GM18526 (cell line): ENCODE data around the gene CD74.

Experiments
- POLR2A ChIP-seq: IDR thresholded peaks from 3 replicates; pipeline ENCODE4 v1.6.1; 2011; ENCODE audit not compliant: insufficient read length; ENCODE audit errors: extremely low read depth

Gene CD74

DNA sequence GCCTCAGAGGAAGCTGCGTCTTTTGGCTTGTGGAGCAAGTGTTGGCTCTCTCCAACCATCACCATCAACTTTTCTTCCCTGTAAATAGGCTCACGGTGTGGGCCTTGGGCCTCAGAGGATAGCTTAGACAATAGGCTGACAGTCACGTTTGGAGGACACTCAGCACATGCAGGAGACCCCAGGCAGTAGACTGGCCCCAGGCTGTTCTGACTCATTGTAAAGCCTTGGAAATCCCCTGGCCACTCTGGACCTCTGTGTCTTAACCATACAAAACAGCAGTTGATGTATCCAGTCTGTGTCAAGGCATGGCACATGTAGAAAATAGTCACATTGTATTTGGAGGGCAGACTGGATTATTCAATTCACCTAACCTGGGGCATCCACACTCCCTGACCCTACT, 18.6 kb downstream of the CD74 start:
- no peak for TF ChIP-seq POLR2A

DNA sequence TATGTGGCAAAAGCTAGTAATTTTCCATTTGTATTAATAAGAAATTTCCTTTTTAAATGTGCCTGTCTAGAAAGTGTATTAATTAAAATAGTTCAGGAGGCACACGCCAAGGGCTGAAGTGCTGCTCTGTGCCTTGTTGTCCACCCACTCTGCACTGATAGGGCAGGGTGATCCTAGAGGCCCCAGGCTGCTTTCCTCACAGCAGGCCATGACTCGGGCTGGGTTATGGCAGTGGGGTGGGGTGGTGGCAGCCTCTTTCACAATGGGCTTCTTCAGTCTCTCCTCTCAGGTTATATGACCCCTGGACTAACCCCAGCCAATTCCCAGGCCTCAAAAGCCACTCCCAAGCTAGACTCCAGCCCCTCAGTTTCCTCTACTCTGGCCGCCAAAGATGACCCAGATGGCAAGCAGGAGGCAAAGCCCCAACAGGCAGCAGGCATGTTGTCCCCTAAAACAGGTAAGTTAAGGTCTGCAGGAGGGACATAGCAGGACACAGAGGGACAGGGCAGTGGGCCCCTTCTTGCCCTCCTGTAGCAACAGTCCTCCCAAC, 19.5 kb downstream of the CD74 start:
- no peak for TF ChIP-seq POLR2A

- TF ChIP-seq POLR2A = no peak
Observed at GRCh38 chr5:150392680-150393079, 20.0 kb downstream of the CD74 start.

DNA sequence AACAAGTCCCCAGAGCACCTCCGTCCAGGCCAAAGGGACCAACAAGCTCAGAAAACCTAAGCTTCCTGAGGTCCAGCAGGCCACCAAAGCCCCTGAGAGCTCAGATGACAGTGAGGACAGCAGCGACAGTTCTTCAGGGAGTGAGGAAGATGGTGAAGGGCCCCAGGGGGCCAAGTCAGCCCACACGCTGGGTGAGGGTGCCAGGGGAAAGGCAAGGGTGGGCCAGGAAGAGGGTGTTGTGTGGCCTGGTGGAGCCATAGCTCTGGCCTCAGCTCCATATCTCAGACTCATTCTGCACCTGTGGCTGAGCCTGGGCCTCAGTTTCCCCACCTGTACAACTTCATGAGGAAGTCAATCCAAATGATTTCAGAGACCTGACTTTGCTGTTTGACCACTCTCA, 20.7 kb downstream of the CD74 start:
- no peak for TF ChIP-seq POLR2A

- TF ChIP-seq POLR2A = no peak
Observed at GRCh38 chr5:150391064-150391834, 21.5 kb downstream of the CD74 start.

DNA sequence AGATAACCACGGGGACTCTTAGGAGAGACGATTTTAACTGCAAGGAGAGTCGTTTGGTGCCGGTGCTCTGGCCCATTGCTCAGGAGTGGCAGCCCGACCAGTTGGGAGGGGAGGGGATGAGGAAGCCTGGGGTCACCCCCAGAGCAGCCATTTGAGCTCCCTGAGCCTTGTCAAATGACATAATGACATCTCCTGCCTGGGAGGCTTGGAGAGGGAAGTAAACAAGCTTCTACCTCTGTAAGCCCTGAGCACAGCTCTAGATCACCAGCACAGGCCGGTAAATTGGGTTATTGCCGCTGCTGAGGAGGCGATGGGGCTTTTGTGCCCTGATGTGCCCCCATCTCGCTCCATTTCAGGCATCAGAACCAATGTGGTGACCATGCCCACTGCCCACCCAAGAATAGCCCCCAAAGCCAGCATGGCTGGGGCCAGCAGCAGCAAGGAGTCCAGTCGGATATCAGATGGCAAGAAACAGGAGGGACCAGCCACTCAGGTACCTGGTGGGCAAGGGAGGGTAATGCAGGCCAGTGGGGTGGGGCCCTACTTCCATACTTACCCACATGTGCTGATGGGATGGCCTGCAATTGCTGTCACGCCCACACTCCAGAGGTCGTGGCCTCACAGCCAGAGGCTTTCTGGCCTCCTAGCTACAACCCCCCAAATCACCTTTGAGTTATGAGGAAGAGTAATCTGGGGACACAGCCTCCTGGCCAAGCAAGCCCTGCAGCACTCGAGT, 23.0 kb downstream of the CD74 start:
- no peak for TF ChIP-seq POLR2A

- TF ChIP-seq POLR2A = no peak
Observed at GRCh38 chr5:150386024-150386855, 26.5 kb downstream of the CD74 start.

DNA sequence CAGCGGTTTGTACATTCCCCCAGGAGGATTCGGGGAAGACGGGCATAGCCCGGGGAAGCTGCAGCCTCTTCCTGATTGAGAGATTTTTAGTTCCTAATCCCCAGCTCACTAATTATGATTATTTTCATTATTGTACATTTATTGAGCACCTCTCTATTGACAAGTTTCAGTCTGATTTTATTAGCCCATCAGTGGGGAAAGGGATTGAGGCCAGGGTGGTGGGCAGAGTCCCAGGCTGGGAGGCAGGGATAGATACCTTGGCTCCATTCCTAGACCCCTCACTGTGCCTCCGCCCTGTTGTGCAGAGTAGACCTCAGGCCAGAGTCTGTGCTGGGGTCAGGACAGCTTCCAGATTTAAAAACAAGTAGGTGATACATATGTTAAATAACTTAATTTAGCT, 28.0 kb downstream of the CD74 start:
- TF ChIP-seq POLR2A = no peak

DNA sequence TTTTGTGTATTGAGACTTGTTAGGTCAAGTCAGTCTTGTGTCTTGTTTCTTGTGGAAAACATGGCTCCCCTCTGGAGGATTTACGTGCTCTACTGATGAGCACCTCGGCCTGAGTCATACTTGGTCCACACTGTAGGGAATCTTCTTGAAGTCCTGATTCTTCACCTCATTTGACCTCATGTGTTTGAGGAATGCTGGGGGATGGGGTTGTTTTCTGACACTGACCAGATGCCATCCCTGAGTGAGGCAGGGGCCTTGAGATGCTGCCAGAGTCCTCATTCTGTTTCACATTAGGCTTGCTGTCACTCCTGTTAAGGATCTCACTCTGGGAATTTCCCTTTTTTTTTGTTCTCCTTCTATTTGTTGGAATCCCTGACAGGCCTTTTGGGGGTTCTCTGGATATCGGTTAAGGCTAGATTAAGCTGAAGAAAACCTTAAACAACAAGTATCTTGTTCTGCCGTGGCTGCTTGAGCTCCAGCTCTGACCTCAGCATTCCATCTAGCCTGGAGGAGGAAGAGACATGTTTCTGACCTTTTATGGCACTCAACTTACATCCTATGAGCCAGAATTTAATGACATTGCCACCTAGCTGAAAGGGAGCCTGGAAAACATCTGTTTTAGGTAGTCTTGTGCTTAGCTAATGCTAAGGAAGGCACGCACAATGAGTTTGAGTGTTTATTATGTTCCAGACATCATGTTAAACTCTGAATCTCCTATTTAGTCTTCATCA, 34.6 kb downstream of the CD74 start:
- no peak for TF ChIP-seq POLR2A

DNA sequence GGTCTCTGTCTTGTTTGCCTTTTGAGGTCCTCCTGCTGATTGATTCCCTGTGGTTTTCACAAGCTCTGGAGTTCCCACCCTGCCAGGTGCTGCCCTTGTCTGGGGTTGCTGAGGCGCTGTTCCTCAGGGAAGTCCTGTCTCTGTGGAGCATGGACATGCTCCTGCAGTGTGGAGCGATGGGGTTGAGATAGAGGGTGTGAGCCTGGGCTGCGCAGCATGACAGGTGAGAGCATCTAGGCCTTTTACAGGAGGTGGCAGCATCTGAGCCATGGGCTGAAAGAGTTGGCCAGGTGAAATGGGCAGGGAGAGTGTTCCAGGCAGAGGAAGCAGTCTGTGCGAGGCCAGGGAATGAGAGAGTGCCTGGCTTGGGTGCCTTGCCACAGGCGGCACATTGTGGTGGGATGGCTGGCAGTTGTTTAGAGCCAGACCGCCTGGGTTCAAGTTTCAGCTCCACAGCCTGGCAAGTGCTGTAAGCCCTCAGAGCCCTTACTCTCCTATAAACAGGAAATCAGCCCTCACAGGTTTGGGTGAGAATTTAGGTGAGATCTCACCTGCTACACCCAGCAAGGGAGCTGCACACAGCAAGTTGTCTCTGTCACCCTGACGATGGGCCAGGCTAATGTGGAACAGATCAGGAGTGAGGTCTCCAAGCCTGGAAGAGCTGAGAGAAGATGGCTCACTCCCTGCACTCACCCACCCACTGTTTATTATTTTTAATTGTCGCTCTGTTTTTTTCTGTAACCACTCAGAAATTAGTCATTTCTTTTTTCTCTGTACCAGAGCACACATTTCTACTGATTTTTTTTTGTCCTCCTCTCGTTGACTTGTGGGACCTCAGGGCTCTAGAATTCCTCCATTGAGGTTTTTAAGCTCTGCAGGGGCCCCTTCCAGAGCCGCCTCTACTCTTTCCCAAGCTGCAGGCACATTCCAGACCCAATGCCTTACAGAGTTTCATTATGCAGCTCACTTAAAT, 35.6 kb downstream of the CD74 start:
- no peak for TF ChIP-seq POLR2A

- no peak for TF ChIP-seq POLR2A
Observed at GRCh38 chr5:150374651-150375050, 38.1 kb downstream of the CD74 start.

GRCh38 chr5:150372639-150373038, 40.1 kb downstream of the CD74 start:
- TF ChIP-seq POLR2A = no peak

DNA sequence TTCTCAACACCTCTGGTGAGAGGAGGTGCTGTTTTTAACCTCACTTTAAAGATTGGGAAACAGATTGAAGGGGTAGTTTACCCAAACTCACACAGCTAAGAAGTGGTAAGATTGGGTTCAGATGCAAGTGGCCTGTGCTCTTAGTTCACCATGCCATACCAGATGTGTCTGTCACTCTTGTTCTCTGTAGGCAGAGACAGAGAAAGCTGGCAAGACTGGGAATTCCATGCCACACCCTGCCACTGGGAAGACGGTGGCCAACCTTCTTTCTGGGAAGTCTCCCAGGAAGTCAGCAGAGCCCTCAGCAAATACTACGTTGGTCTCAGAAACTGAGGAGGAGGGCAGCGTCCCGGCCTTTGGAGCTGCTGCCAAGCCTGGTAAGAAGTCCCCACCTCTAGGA, 44.2 kb downstream of the CD74 start:
- TF ChIP-seq POLR2A = no peak

DNA sequence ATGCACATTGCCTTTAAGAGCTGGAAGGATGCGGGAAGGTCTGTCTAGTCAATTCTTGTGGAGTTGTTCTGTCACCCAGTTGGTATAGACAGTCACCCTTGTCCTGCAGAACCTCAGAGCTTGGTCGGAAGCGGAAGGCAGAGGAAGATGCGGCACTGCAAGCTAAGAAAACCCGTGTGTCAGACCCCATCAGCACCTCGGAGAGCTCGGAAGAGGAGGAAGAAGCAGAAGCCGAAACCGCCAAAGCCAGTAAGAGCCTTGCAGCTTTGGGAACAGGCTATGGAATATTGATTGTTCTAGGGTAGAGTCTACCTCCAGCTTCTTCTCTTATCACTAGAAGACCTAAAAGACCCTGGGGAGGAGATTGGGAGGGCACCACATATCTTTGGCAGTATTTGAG, 48.7 kb downstream of the CD74 start:
- TF ChIP-seq POLR2A = no peak
